ENCODE results near the gene P2RY2.

- no peak for TF ChIP-seq CTCF (IDR thresholded peaks at IDR 0.05; ENCODE audit: insufficient read depth, low read depth, low read length)
- TF ChIP-seq EZH2 (IDR thresholded peaks at IDR 0.05; ENCODE audit: insufficient read depth, low read length): no peak
Observed at GRCh38 chr11:73248526-73249185, 30.6 kb downstream of the P2RY2 start.

All from astrocyte (in vitro differentiated cells and primary cell).